Stimulated activated CD8-positive, alpha-beta memory T cell treated with anti-CD3 and anti-CD28 coated beads, Interleukin-7, amount 100 ng/mL, for 1 hour (primary cell): ENCODE measurements around the gene ADGRG3.

Experiments used
- DNase-seq, 2 donors: peaks; one replicate each; pipeline ENCODE4 v3.0.0-alpha.2; 2020; ENCODE audit warnings: low read depth in 2 of 2

The ADGRG3 gene

GRCh38 chr16:57646388-57647039 is 21.6 kb upstream of the ADGRG3 start:
- DNase-seq: peak in 1 of 2 donors; percentile 13

GRCh38 chr16:57647136-57647875 is 20.8 kb upstream of the ADGRG3 start:
- no peak for DNase-seq

GRCh38 chr16:57648125-57648524 is 20.0 kb upstream of the ADGRG3 start:
- DNase-seq: no peak

- peak; percentile 73 to 80 for DNase-seq
Measured at GRCh38 chr16:57648581-57649442, 19.3 kb upstream of the ADGRG3 start.

- no peak for DNase-seq
Measured at GRCh38 chr16:57649443-57649751, 18.7 kb upstream of the ADGRG3 start.

GRCh38 chr16:57649846-57650245 is 18.3 kb upstream of the ADGRG3 start:
- no peak for DNase-seq

GRCh38 chr16:57651344-57652333 is 16.5 kb upstream of the ADGRG3 start:
- no peak for DNase-seq

- no peak for DNase-seq
Measured at GRCh38 chr16:57652695-57653471, 15.2 kb upstream of the ADGRG3 start.

GRCh38 chr16:57653936-57654335 is 14.2 kb upstream of the ADGRG3 start:
- no peak for DNase-seq

GRCh38 chr16:57656342-57656955 is 11.7 kb upstream of the ADGRG3 start:
- no peak for DNase-seq

GRCh38 chr16:57657228-57657627 is 10.9 kb upstream of the ADGRG3 start:
- DNase-seq: no peak

GRCh38 chr16:57658130-57658877 is 9.8 kb upstream of the ADGRG3 start:
- DNase-seq: no peak

GRCh38 chr16:57658878-57659674 is 9.0 kb upstream of the ADGRG3 start:
- DNase-seq: no peak

GRCh38 chr16:57660715-57661463 is 7.2 kb upstream of the ADGRG3 start:
- DNase-seq: no peak

- DNase-seq: no peak
Measured at GRCh38 chr16:57661510-57661909, 6.6 kb upstream of the ADGRG3 start.

GRCh38 chr16:57661936-57662906 is 5.9 kb upstream of the ADGRG3 start:
- DNase-seq: no peak

- DNase-seq: no peak
Measured at GRCh38 chr16:57663436-57663835, 4.7 kb upstream of the ADGRG3 start.
